GM21390 (cell line): ENCODE data around the gene HYI.
"Not testable (repeated sequence)": the region's sequence is repeated elsewhere in the genome, so short reads cannot be mapped to it uniquely, and the experiment has no call there.

Experiments used
- ATAC-seq: cut with Tn5 transposase; IDR thresholded peaks from one replicate; pipeline ENCODE4 v1.9.1; 2021; ENCODE audit not compliant: unreplicated experiment

HYI gene

GRCh38 chr1:43432171-43432860 is 21.4 kb downstream of the HYI start:
- no peak for ATAC-seq

- no peak for ATAC-seq
These were observed 22.1 kb downstream of the HYI start for GRCh38 chr1:43431676-43432075.

GRCh38 chr1:43430831-43431230 is 22.9 kb downstream of the HYI start:
- no peak for ATAC-seq

- ATAC-seq: no peak
These were observed 25.8 kb downstream of the HYI start for GRCh38 chr1:43427941-43428340.

- ATAC-seq: no peak
These were observed 26.2 kb downstream of the HYI start for GRCh38 chr1:43427524-43427923.

GRCh38 chr1:43426221-43426620 is 27.5 kb downstream of the HYI start:
- ATAC-seq: no peak

- no peak for ATAC-seq
These were observed 28.7 kb downstream of the HYI start for GRCh38 chr1:43425045-43425444.

- no peak for ATAC-seq
These were observed 29.8 kb downstream of the HYI start for GRCh38 chr1:43423672-43424550.

GRCh38 chr1:43422995-43423671 is 30.6 kb downstream of the HYI start:
- no peak for ATAC-seq

GRCh38 chr1:43421976-43422750 is 31.6 kb downstream of the HYI start:
- ATAC-seq: no peak

- no peak for ATAC-seq
These were observed 32.3 kb downstream of the HYI start for GRCh38 chr1:43421396-43421795.

GRCh38 chr1:43420874-43421273 is 32.9 kb downstream of the HYI start:
- no peak for ATAC-seq

- ATAC-seq: no peak
These were observed 33.9 kb downstream of the HYI start for GRCh38 chr1:43419627-43420425.

GRCh38 chr1:43418858-43419257 is 34.9 kb downstream of the HYI start:
- no peak for ATAC-seq

- ATAC-seq: no peak
These were observed 37.8 kb downstream of the HYI start for GRCh38 chr1:43415901-43416300.

- ATAC-seq: no peak
These were observed 39.0 kb downstream of the HYI start for GRCh38 chr1:43414634-43415223.

- not testable (repeated sequence) for ATAC-seq
These were observed 40.3 kb downstream of the HYI start for GRCh38 chr1:43413426-43413825.

GRCh38 chr1:43410571-43410970 is 43.2 kb downstream of the HYI start:
- no peak for ATAC-seq

GRCh38 chr1:43405876-43406234 is 47.9 kb downstream of the HYI start:
- no peak for ATAC-seq
